SJSA1 (cell line): ENCODE data around the gene UGT1A5. TPM values are rescaled to one million over a fixed set of nuclear protein-coding genes. Genes with fewer than 3 reads are reported as not detected.
"Not testable (repeated sequence)": the region's sequence is repeated elsewhere in the genome, so short reads cannot be mapped to it uniquely, and the experiment has no call there.

ENCODE experiments used
- DNase-seq, 2 experiments: peaks; one replicate each; pipeline ENCODE4 v3.0.0-alpha.2; 2015 to 2020; ENCODE audit warnings: low spot score in 2 of 2, low read depth in 1 of 2
- H3K27ac ChIP-seq: fragments of 250-450 bp; sonication (Bioruptor Pico); 2 replicates; pipeline ENCODE4 v1.5.1; 2020; ENCODE audit warnings: mild to moderate bottlenecking, moderate library complexity
- H3K27me3 ChIP-seq: fragments of 250-450 bp; sonication (Bioruptor Pico); replicated peaks from 2 replicates; pipeline ENCODE4 v1.5.1; 2020; ENCODE audit warnings: mild to moderate bottlenecking, moderate library complexity
- H3K36me3 ChIP-seq: fragments of 250-450 bp; sonication (Bioruptor Pico); 2 replicates; pipeline ENCODE4 v1.5.1; 2020; ENCODE audit warnings: mild to moderate bottlenecking
- H3K4me1 ChIP-seq: fragments of 250-450 bp; sonication (Bioruptor Pico); replicated peaks from 2 replicates; pipeline ENCODE4 v1.6.1; 2021; ENCODE audit warnings: mild to moderate bottlenecking
- H3K4me3 ChIP-seq: fragments of 250-450 bp; sonication (Bioruptor Pico); 2 replicates; pipeline ENCODE4 v1.5.1; 2020; ENCODE audit warnings: mild to moderate bottlenecking
- H3K9me3 ChIP-seq: fragments of 250-450 bp; sonication (Bioruptor Pico); replicated peaks from 2 replicates; pipeline ENCODE4 v1.5.1; 2020; ENCODE audit warnings: mild to moderate bottlenecking
- total RNA-seq: library from RNA; depleted of rRNA; stranded (reverse); fragments of >200 nt; shearing (Covaris generic); gene quantifications from 2 replicates; pipeline ENCODE4 v1.2.3, GENCODE V29; 2014

Gene UGT1A5
- total RNA-seq, 1 experiment from 2014 or later: not detected

DNA sequence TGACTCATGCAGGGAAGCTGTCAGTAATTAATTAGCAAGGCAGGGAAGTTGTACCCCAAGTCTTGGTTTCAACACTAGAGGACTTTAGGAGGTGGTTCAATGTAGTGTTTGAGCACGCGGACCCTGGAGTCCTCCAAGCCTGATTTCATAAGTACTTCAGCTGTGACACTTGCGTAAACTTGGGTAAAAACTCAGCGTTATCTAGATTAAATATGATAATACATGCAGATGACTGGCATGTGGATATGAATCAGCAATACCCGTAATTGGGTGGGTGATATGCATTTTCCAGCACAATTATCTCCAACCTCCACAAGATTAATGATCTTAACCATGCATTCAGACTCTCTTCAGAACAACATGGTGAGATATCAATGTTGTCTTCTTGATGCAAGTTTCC lies 25.8 kb upstream of the UGT1A5 start:
- no peak for DNase-seq
- no peaks in the 10 kb centered on the region for H3K36me3 ChIP-seq
- H3K9me3 ChIP-seq: no peaks in the 10 kb centered on the region
- no peak overlapping the region for H3K4me3 ChIP-seq
- no peaks in the 10 kb centered on the region for H3K4me1 ChIP-seq
- no peaks in the 10 kb centered on the region for H3K27me3 ChIP-seq
- no peak overlapping the region for H3K27ac ChIP-seq

DNA sequence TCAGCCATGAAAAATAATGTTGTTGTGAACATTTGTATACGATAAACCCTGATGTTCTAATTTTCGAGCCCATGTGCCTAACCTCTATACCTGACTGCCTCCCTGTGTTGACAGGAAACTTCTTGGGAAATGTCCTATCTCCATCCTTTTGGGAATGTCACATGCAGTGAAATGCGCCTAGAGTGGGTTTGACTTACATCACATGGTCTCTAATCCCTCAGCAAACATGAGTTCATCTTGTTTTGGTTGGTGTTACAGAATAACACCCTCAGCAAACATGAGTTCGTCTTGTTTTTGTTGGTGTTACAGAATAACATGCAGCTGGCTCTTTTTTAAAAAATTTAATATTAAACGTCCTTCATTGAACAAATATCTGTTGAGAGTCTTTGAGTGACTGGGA lies 24.4 kb upstream of the UGT1A5 start:
- Histone ChIP-seq H3K27me3 (no peaks in the 10 kb centered on the region), H3K27ac (no peak overlapping the region), H3K4me3 (no peak overlapping the region), H3K9me3 (no peaks in the 10 kb centered on the region), H3K36me3 (no peaks in the 10 kb centered on the region), H3K4me1 (no peaks in the 10 kb centered on the region)
- no peak for DNase-seq

DNA sequence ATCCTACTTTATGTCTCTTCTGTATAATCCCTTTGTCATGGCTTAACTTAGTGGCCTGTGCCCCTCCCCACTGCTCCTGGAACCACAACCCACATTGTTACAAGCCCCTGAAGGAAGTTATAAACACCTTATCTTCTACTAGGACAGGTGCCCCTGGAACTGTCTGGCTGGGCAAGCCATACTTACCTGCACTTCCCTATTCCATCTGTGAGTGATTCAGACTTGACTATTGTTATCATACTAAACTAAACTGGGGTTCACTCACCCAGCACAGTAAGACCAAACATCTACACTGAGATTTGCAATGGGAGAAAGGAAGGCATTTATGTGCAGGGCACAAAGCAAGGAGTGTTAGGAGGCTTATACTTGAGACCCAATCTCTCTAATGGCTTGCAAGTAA lies 23.7 kb upstream of the UGT1A5 start:
- Histone ChIP-seq H3K27me3 (no peaks in the 10 kb centered on the region), H3K27ac (no peak overlapping the region), H3K4me3 (no peak overlapping the region), H3K36me3 (no peaks in the 10 kb centered on the region), H3K4me1 (no peaks in the 10 kb centered on the region), H3K9me3 (no peaks in the 10 kb centered on the region)
- DNase-seq: no peak

DNA sequence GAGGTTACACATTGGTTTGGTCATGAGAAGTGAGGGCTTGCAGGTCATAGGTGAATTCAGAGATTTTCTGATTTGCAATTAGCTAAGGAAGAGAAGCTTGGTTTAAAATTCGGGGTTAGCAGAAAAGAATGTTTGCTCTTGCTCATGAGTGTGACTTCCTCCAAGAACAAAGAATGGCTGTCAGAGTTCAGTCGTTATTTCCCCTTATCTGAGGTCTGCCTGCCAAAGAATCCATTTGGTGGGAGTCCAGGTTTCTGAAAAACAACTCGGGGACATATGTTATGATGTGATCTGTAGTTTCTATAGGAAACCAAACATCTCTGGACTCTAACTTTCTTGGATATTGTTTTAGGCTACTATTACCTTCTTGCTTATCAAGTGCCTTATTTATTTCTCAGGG lies 23.2 kb upstream of the UGT1A5 start:
- no peak overlapping the region for H3K4me3 ChIP-seq
- no peak for DNase-seq

DNA sequence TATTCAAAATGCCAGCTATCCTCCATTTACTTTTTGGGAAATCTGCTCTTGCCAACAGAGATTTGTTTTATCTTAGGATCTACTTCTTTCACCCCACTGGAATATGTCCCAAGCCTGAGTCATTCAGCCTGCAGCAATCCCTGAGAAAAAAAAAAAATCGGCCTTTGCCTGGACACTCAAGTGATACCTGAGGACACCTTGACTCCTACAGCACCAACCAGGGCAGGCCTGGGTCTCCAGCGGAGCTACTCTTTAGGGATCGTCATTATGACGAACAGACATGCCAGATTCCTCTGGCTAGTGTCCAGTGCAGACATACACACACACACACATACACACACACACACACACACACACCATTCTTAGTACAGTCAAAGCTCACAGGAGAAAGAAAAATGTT lies 22.3 kb upstream of the UGT1A5 start:
- H3K27me3 ChIP-seq: no peaks in the 10 kb centered on the region
- H3K4me1 ChIP-seq: no peaks in the 10 kb centered on the region
- no peak overlapping the region for H3K4me3 ChIP-seq
- no peaks in the 10 kb centered on the region for H3K9me3 ChIP-seq
- no peaks in the 10 kb centered on the region for H3K36me3 ChIP-seq
- DNase-seq: no peak
- H3K27ac ChIP-seq: no peak overlapping the region

More for the DNA sequence above, 23.2 kb upstream of the UGT1A5 start:
- Histone ChIP-seq H3K27ac (no peak overlapping the region), H3K4me1 (no peaks in the 10 kb centered on the region), H3K36me3 (no peaks in the 10 kb centered on the region), H3K9me3 (no peaks in the 10 kb centered on the region), H3K27me3 (no peaks in the 10 kb centered on the region)

DNA sequence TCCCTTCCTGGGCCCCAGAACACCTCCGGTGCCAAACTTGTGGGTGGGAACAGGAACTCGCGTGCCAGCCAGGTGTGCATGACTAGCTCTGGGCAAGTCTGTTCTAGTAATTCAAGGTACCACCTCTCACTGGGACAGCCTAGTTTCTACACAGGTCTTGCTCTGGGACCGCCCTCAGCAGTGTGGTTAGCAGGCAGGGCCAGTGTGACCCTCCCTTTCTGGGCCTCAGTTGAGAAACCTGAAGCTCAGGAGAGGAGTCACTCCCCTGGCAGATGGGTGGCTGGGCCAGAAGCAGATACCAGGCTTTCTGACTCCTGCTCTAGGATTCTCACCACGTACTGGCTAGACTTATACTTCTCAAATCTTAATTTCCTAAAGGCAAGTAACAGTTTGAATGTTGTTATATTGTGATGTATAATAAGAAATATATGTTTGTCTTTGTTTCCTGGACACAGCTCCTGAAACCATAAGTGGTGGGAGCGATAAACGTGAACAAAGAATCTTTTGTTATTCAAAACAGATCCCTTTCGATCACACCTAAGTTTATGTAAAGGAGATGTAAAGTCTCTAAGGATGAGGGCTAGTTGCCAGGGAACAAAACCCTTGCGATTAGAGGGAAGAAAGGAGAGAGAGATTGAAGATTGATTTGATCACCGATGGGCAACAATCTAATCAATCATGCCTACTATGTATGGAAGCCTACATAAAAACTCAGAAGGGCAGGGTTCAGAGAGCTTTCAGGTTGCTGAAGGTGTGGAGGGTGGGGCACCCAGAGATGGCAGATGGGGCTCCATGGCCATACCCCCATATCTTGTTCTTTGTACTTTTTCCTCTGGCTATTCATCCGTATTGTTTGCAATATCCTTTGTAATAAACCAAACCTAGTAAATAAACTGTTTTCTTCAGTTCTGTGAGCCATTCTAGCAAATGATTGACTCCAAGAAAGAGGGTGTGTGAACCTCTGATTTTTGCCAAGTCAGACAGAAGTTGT lies 21.0 kb upstream of the UGT1A5 start:
- no peaks in the 10 kb centered on the region for H3K27me3 ChIP-seq
- no peaks in the 10 kb centered on the region for H3K9me3 ChIP-seq
- no peaks in the 10 kb centered on the region for H3K36me3 ChIP-seq
- no peak overlapping the region for H3K27ac ChIP-seq
- DNase-seq: no peak
- no peak overlapping the region for H3K4me3 ChIP-seq
- H3K4me1 ChIP-seq: no peaks in the 10 kb centered on the region

DNA sequence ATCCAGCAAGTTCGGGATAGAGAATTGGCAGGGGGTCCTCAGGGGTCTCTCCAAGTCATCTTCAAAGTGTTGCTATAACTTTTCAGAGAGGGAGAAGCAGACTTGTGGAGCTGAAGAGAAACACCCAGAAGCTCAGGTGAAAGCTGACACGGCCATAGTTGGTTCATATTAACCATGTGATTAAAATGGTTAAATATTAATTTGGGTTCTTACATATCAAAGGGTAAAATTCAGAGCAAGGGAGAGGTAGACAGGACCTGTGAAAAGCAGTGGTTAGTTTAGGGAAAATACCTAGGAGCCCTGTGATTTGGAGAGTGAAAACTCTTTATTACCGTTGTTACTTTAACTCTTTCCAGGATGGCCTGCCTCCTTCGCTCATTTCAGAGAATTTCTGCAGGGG lies 20.1 kb upstream of the UGT1A5 start, which contains the start of gene UGT1A6:
UGT1A6 (plus strand) TSS at position 243 of the 400 bp plus-strand sequence; CDS start at position 358, 115 bp downstream.
- DNase-seq: no peak
- Histone ChIP-seq H3K4me3 (no peak within 1 kb of the TSS), H3K36me3 (no peaks in the 10 kb centered on the region), H3K27me3 (no peaks in the 10 kb centered on the region), H3K9me3 (no peaks in the 10 kb centered on the region), H3K27ac (no peak within 1 kb of the TSS), H3K4me1 (no peaks in the 10 kb centered on the region)

DNA sequence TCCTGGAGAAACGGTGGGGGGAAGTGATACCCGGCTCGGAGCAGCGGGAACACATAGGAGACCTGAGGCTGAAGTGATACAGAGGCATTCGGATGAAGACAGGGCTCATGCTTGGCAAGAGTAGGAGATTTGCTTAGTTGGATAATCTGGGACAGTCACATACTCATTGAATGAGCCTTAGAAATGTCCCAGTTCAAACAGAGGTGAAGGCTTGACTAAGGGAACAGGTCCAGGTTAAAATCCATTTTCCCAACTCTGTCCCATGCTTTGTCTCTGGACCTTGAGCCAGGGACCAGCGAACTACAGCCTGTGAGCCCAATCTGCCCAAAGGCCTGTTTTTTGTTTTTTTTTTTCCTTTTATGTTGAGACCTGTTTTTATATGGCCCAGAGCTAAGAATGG lies 18.7 kb upstream of the UGT1A5 start:
- H3K27me3 ChIP-seq: no peaks in the 10 kb centered on the region
- no peak for DNase-seq
- no peak overlapping the region for H3K4me3 ChIP-seq
- no peaks in the 10 kb centered on the region for H3K9me3 ChIP-seq
- no peaks in the 10 kb centered on the region; the same call in 1 of the 2 replicates for H3K4me1 ChIP-seq
- H3K36me3 ChIP-seq: no peaks in the 10 kb centered on the region
- H3K27ac ChIP-seq: no peak overlapping the region

DNA sequence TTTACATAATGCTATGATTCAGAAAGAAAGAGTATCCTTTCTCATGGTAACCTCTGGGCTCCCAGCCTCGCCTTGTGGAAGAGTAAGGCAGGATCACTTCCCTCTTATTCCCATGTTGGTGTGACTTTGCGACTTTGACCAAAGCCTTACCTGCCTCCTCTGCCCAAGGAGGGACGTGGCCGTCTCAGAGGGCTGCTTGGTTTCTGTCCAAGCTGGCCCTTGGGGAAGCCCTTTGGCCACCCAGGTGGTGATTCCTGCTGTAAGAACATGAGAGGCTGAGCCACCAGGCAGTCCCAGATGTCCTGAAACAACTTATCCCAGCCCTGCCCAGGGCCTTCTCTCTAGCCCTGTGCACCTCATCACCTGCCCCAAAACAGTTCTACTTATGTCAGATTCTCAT lies 14.0 kb upstream of the UGT1A5 start:
- no peak for DNase-seq
- H3K27me3 ChIP-seq: no peaks in the 10 kb centered on the region
- H3K4me3 ChIP-seq: no peak overlapping the region
- no peaks in the 10 kb centered on the region for H3K9me3 ChIP-seq
- no peaks in the 10 kb centered on the region for H3K36me3 ChIP-seq
- no peak overlapping the region for H3K27ac ChIP-seq
- peaks cover 14% of the 10 kb centered on the region for H3K4me1 ChIP-seq

DNA sequence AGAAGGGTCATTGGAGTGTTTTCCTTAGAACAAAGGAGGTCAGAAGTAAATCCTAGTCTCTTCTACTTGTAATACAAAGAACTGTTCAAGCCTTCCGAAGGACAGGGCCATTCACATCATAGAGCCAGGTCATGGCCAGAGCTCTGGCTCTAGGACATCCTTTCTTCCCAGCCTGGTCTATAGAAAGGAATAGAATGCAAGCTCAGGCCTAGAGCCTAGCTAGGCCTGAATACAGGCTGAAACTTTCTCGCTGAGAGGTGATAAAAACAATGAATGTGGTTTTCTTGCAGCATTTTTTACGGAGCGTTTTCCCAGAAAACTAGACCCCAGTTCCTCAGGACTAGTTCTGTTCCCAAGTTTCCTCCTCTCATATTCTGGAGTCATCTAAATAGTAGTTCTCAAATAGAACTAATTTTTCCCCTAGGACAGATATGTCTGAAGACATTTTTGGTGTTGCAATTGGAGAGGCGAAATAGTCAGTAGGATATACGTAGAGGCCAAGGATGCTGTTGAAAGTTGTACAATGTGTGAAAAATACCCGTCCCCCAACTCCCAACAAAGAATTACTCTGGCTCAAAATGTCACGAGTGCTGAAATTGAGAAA lies 13.2 kb upstream of the UGT1A5 start:
- no peak for DNase-seq
- H3K4me3 ChIP-seq: no peak overlapping the region
- H3K27me3 ChIP-seq: no peaks in the 10 kb centered on the region
- peaks cover 14% of the 10 kb centered on the region for H3K4me1 ChIP-seq
- peak overlapping the region; percentile 98 for H3K27ac ChIP-seq
- H3K36me3 ChIP-seq: no peaks in the 10 kb centered on the region
- no peaks in the 10 kb centered on the region for H3K9me3 ChIP-seq

DNA sequence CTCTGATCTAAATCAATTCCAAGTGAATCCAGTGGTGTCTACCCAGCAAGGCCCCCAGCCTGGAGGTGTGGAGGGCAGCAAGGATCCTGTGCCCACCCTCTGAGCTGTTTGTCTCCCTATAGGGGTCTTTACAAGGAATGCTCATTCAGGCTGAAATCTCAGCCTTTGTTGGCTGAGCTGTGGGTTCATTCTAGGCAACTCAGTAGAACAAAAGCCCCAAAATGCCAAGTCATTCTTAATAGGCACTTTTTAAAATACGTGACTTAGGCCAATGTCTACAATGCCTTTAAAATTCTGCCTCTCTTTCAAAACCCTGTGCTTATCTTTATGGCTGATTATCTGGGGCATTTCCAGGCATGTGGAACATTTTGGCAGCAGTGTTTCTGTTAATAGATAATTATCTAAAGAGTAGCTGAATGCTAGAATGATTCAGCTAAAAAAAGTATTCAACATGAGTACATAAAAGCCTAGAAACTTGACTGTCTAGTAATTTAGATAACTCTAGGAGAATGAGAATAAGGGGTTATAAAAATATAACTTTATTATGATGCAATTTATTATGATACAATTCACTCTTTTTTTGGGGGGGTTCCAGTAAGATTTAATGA lies 12.6 kb upstream of the UGT1A5 start:
- Histone ChIP-seq H3K4me1 (peaks cover 14% of the 10 kb centered on the region), H3K27me3 (no peaks in the 10 kb centered on the region), H3K36me3 (no peaks in the 10 kb centered on the region), H3K27ac (peak overlapping the region; percentile 98), H3K4me3 (no peak overlapping the region), H3K9me3 (no peaks in the 10 kb centered on the region)
- peak in 1 of 2 experiments; percentile 63 for DNase-seq

DNA sequence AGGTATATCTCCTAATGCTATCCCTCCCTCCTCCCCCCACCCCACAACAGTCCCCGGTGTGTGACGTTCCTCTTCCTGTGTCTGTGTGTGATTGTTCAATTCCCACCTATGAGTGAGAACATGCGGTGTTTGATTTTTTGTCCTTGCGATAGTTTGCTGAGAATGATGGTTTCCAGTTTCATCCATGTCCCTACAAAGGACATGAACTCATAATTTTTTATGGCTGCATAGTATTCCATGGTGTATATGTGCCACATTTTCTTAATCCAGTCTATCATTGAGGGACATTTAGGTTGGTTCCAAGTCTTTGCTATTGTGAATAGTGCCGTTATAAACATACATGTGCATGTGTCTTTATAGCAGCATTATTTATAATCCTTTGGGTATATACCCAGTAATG lies 11.9 kb upstream of the UGT1A5 start:
- H3K9me3 ChIP-seq, DNase-seq, H3K4me3 ChIP-seq, H3K36me3 ChIP-seq, H3K27me3 ChIP-seq: not testable (repeated sequence)
- peak overlapping the region; percentile 98 for H3K27ac ChIP-seq
- peaks cover 14% of the 10 kb centered on the region for H3K4me1 ChIP-seq

DNA sequence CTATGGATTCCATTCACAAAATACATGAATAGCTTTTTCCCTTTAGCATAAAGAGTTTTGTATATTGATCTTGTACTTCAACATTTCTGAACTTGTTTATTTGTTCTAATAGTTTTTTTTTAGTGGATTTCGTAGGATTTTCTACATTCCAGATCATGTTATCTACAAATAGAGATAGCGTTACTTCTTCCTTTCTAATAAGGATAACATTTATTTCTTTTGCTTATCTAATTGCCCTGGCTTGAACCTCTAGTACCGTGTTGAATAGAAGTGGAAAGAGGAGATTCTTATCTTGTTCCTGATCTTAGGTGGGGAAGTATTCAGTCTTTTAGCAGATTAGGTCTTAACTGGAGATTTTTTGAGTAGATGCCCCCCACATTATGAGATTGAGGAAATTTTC lies 10.5 kb upstream of the UGT1A5 start:
- Histone ChIP-seq H3K4me3 (no peak overlapping the region), H3K27ac (no peak overlapping the region), H3K4me1 (peaks cover 27% of the 10 kb centered on the region), H3K36me3 (no peaks in the 10 kb centered on the region), H3K9me3 (no peaks in the 10 kb centered on the region), H3K27me3 (no peaks in the 10 kb centered on the region)
- no peak for DNase-seq
